GM12878 (cell line): ENCODE measurements around the gene SEC24A. TPM values are rescaled to one million over a fixed set of nuclear protein-coding genes. Genes with fewer than 3 reads are reported as not detected.

Source experiments
- CBX3 ChIP-seq: fragments of 200-600 bp; sonication (generic); IDR thresholded peaks from 2 replicates; pipeline ENCODE4 v1.6.1; 2016; ENCODE audit warnings: low read depth, borderline replicate concordance
- CHD1 ChIP-seq: IDR thresholded peaks from 2 replicates; pipeline ENCODE4 v1.6.1; 2012; ENCODE audit warnings: low read depth, low read length, improper control_type of control experiment
- CHD2 ChIP-seq: IDR thresholded peaks from 2 replicates; pipeline ENCODE4 v1.6.1; 2011; ENCODE audit warnings: low read depth, low read length, improper control_type of control experiment, borderline replicate concordance
- ESRRA ChIP-seq: IDR thresholded peaks from 2 replicates; pipeline ENCODE4 v1.6.1; 2012; ENCODE audit warnings: mild to moderate bottlenecking, low read length, improper control_type of control experiment
- HDAC6 ChIP-seq: fragments of 200-600 bp; sonication (generic); IDR thresholded peaks from one replicate; pipeline ENCODE4 v1.8.0; 2017; ENCODE audit warnings: antibody characterized with exemption; ENCODE audit not compliant: unreplicated experiment
- NR2F1 ChIP-seq: fragments of 450-650 bp; conservative IDR thresholded peaks from 2 replicates; pipeline ENCODE4 v1.6.1; 2017; ENCODE audit warnings: mild to moderate bottlenecking
- POLR2AphosphoS2 ChIP-seq: IDR thresholded peaks from 2 replicates; pipeline ENCODE4 v1.6.1; 2011; ENCODE audit warnings: low read depth, mild to moderate bottlenecking, low read length, improper control_type of control experiment, moderate library complexity
- SP1 ChIP-seq: IDR thresholded peaks from one replicate; pipeline ENCODE4 v1.6.1; 2011; ENCODE audit warnings: low read depth, low read length
- SPI1 ChIP-seq: IDR thresholded peaks from 2 replicates; pipeline ENCODE4 v1.6.1; 2011; ENCODE audit warnings: low read depth, mild to moderate bottlenecking, low read length, moderate library complexity, borderline replicate concordance; ENCODE audit not compliant: insufficient read depth
- TBL1XR1 ChIP-seq: IDR thresholded peaks from 2 replicates; pipeline ENCODE4 v1.6.1; 2012; ENCODE audit warnings: low read depth, low read length, improper control_type of control experiment
- ZNF24 ChIP-seq: fragments of 450-650 bp; IDR thresholded peaks from 2 replicates; pipeline ENCODE4 v1.6.1; 2017; ENCODE audit warnings: antibody characterized with exemption, mild to moderate bottlenecking
- ZSCAN29 ChIP-seq: fragments of 450-650 bp; IDR thresholded peaks from 2 replicates; pipeline ENCODE4 v1.6.1; 2017; ENCODE audit warnings: mild to moderate bottlenecking, moderate library complexity
- polyA plus RNA-seq, 11 experiments: library from polyadenylated mRNA; depleted of rRNA in 4 of 11; unstranded in 6 of 11; stranded (reverse) in 5 of 11; fragments of >200 nt; fragmentation: Nextera tagmentation in 4 of 11; fragmentation: Illumina TruSeq in 1 of 11; extraction: Ambion mirVana in 4 of 11; extraction: Trizol in 1 of 11; gene quantifications; 1 replicate in 1 of 11; 2 replicates in 10 of 11; pipeline versions ENCODE4 v1.2.1 to v1.2.3, GENCODE V29; 2011 to 2016; ENCODE audit warnings: inconsistent platforms in 2 of 11, missing spikeins in 2 of 11, low read depth in 1 of 11
- total RNA-seq, 4 experiments: library from RNA; depleted of rRNA in 3 of 4; stranded (reverse); fragments of >200 nt in 3 of 4; fragmentation: Illumina TruSeq in 1 of 4; extraction: Trizol in 1 of 4; gene quantifications; 2 replicates each; pipeline versions ENCODE4 v1.2.1 to v1.2.3, GENCODE V29; 2013 to 2021
- TF ChIP-seq, protein P1 (sequence below): fragments of 450-650 bp; IDR thresholded peaks from 2 replicates; pipeline ENCODE4 v1.6.1; 2017; ENCODE audit warnings: mild to moderate bottlenecking, low read depth, inconsistent platforms; ENCODE audit not compliant: poor library complexity, severe bottlenecking
- TF ChIP-seq, protein P2 (sequence below): IDR thresholded peaks from 2 replicates; pipeline ENCODE4 v1.6.1; 2012; ENCODE audit warnings: mild to moderate bottlenecking, low read depth, low read length
- TF ChIP-seq, protein P3 (sequence below): IDR thresholded peaks from 2 replicates; pipeline ENCODE4 v1.6.1; 2012; ENCODE audit warnings: improper control_type of control experiment, low read depth, low read length; ENCODE audit not compliant: insufficient replicate concordance
- TF ChIP-seq, protein P4 (sequence below): fragments of 450-650 bp; IDR thresholded peaks from 2 replicates; pipeline ENCODE4 v1.6.1; 2018; ENCODE audit warnings: borderline replicate concordance, mild to moderate bottlenecking; ENCODE audit not compliant: partially characterized antibody

The SEC24A gene
- total and polyA plus RNA-seq, 10 of the 15 experiments (the other 5 are each of a cell fraction or from before 2014, with no cell fraction given) = 7.1 to 52.2 (median 22.8) TPM

DNA sequence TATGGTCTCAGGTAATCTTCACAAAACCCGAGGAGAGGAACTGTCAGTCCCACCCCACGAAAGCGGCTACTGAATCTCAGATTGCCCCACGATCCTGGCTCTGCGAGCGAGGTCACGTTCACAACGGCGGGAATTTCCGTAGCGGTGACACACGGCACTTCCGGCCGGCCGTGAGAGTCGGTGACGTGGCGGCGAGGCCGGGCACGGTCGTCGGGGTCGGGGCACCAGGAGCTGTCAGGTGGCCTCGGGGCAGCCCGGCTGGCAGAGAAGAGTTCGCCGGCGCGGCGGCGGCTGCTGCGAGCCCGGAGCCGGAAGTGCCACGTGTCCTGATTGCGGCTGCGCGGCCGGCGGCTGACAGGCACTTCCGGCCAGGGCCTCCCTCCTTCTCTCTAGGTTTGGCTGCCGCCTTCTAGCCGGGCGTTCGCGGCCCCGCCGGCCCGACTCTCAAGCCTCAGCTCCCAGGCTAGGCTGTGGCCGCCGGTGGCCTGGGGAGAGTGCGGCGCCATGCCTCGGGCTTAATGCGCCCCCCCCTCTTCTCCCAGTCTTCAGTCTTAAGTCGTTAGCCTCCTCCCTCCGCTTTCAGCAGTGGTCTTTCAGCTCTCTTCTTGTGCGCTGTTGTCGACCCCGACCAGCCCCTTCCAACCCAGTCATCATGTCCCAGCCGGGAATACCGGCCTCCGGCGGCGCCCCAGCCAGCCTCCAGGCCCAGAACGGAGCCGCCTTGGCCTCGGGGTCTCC lies at the start of gene SEC24A (continued):
- TF ChIP-seq NR2F1 = peak; percentile 91
- TF ChIP-seq SP1 = peak; percentile 39
- TF ChIP-seq HDAC6 = peak; percentile 10
- TF ChIP-seq, protein P1, sequence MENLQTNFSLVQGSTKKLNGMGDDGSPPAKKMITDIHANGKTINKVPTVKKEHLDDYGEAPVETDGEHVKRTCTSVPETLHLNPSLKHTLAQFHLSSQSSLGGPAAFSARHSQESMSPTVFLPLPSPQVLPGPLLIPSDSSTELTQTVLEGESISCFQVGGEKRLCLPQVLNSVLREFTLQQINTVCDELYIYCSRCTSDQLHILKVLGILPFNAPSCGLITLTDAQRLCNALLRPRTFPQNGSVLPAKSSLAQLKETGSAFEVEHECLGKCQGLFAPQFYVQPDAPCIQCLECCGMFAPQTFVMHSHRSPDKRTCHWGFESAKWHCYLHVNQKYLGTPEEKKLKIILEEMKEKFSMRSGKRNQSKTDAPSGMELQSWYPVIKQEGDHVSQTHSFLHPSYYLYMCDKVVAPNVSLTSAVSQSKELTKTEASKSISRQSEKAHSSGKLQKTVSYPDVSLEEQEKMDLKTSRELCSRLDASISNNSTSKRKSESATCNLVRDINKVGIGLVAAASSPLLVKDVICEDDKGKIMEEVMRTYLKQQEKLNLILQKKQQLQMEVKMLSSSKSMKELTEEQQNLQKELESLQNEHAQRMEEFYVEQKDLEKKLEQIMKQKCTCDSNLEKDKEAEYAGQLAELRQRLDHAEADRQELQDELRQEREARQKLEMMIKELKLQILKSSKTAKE = no peak
- TF ChIP-seq ZNF24 = peak; percentile 42
- peak; percentile 35; the same call in 1 of the 2 replicates for TF ChIP-seq TBL1XR1
- TF ChIP-seq, protein P2, sequence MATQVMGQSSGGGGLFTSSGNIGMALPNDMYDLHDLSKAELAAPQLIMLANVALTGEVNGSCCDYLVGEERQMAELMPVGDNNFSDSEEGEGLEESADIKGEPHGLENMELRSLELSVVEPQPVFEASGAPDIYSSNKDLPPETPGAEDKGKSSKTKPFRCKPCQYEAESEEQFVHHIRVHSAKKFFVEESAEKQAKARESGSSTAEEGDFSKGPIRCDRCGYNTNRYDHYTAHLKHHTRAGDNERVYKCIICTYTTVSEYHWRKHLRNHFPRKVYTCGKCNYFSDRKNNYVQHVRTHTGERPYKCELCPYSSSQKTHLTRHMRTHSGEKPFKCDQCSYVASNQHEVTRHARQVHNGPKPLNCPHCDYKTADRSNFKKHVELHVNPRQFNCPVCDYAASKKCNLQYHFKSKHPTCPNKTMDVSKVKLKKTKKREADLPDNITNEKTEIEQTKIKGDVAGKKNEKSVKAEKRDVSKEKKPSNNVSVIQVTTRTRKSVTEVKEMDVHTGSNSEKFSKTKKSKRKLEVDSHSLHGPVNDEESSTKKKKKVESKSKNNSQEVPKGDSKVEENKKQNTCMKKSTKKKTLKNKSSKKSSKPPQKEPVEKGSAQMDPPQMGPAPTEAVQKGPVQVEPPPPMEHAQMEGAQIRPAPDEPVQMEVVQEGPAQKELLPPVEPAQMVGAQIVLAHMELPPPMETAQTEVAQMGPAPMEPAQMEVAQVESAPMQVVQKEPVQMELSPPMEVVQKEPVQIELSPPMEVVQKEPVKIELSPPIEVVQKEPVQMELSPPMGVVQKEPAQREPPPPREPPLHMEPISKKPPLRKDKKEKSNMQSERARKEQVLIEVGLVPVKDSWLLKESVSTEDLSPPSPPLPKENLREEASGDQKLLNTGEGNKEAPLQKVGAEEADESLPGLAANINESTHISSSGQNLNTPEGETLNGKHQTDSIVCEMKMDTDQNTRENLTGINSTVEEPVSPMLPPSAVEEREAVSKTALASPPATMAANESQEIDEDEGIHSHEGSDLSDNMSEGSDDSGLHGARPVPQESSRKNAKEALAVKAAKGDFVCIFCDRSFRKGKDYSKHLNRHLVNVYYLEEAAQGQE = peak; percentile 22; the same call in 1 of the 2 replicates
- peak; percentile 89 for TF ChIP-seq POLR2AphosphoS2
- peak; percentile 66 for TF ChIP-seq ESRRA
- TF ChIP-seq ZSCAN29 = no peak
- TF ChIP-seq CHD2 = peak; percentile 60; the same call in 1 of the 2 replicates
- peak; percentile 19; the same call in 1 of the 2 replicates for TF ChIP-seq CHD1
- TF ChIP-seq, protein P3, sequence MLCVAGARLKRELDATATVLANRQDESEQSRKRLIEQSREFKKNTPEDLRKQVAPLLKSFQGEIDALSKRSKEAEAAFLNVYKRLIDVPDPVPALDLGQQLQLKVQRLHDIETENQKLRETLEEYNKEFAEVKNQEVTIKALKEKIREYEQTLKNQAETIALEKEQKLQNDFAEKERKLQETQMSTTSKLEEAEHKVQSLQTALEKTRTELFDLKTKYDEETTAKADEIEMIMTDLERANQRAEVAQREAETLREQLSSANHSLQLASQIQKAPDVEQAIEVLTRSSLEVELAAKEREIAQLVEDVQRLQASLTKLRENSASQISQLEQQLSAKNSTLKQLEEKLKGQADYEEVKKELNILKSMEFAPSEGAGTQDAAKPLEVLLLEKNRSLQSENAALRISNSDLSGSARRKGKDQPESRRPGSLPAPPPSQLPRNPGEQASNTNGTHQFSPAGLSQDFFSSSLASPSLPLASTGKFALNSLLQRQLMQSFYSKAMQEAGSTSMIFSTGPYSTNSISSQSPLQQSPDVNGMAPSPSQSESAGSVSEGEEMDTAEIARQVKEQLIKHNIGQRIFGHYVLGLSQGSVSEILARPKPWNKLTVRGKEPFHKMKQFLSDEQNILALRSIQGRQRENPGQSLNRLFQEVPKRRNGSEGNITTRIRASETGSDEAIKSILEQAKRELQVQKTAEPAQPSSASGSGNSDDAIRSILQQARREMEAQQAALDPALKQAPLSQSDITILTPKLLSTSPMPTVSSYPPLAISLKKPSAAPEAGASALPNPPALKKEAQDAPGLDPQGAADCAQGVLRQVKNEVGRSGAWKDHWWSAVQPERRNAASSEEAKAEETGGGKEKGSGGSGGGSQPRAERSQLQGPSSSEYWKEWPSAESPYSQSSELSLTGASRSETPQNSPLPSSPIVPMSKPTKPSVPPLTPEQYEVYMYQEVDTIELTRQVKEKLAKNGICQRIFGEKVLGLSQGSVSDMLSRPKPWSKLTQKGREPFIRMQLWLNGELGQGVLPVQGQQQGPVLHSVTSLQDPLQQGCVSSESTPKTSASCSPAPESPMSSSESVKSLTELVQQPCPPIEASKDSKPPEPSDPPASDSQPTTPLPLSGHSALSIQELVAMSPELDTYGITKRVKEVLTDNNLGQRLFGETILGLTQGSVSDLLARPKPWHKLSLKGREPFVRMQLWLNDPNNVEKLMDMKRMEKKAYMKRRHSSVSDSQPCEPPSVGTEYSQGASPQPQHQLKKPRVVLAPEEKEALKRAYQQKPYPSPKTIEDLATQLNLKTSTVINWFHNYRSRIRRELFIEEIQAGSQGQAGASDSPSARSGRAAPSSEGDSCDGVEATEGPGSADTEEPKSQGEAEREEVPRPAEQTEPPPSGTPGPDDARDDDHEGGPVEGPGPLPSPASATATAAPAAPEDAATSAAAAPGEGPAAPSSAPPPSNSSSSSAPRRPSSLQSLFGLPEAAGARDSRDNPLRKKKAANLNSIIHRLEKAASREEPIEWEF = no peak
- TF ChIP-seq CBX3 = no peak
- TF ChIP-seq, protein P4, sequence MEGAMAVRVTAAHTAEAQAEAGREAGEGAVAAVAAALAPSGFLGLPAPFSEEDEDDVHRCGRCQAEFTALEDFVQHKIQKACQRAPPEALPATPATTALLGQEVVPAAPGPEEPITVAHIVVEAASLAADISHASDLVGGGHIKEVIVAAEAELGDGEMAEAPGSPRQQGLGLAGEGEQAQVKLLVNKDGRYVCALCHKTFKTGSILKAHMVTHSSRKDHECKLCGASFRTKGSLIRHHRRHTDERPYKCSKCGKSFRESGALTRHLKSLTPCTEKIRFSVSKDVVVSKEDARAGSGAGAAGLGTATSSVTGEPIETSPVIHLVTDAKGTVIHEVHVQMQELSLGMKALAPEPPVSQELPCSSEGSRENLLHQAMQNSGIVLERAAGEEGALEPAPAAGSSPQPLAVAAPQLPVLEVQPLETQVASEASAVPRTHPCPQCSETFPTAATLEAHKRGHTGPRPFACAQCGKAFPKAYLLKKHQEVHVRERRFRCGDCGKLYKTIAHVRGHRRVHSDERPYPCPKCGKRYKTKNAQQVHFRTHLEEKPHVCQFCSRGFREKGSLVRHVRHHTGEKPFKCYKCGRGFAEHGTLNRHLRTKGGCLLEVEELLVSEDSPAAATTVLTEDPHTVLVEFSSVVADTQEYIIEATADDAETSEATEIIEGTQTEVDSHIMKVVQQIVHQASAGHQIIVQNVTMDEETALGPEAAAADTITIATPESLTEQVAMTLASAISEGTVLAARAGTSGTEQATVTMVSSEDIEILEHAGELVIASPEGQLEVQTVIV = no peak
- peak; percentile 35; the same call in 1 of the 2 replicates for TF ChIP-seq SPI1
